ENCODE data around the gene CRYBB3.

GRCh38 chr22:25187469-25187868 is 12.2 kb upstream of the CRYBB3 start:
- TF ChIP-seq POLR2A (IDR thresholded peaks at IDR 0.05; ENCODE audit: low read length) (no peak), GATA1 (IDR thresholded peaks at IDR 0.05; ENCODE audit: low read depth, low read length) (no peak)
